SK-N-SH (cell line): ENCODE measurements around the gene SERPINI1. TPM values are rescaled to one million over a fixed set of nuclear protein-coding genes. Genes with fewer than 3 reads are reported as not detected.

Experiments used
- CTCF ChIA-PET: fragments of 300-600, 350-600 bp; formaldehyde crosslinking; extraction: SDS; loops from one replicate; lab custom pipeline; 2021; lab: Yijun Ruan, JAX
- POLR2A ChIA-PET: fragments of 350-600 bp; sonication (Branson Sonifier 250); formaldehyde crosslinking; extraction: SDS; loops from one replicate; lab custom pipeline; 2020; ENCODE audit warnings: antibody characterized with exemption, inconsistent platforms; lab: Yijun Ruan, JAX
- DNase-seq: peaks from one replicate; pipeline ENCODE4 v3.0.0; 2012
- H2AFZ ChIP-seq: fragments of 200-600 bp; sonication (generic); 2 replicates; pipeline ENCODE4 v1.8.1; 2016; ENCODE audit warnings: antibody characterized with exemption, mild to moderate bottlenecking, low read depth
- H3F3A ChIP-seq: fragments of 200-600 bp; sonication (generic); replicated peaks from 2 replicates; pipeline ENCODE3; 2016; ENCODE audit warnings: antibody characterized with exemption, mild to moderate bottlenecking; ENCODE audit not compliant: insufficient read depth
- H3K27ac ChIP-seq, 2 experiments: fragments of 200-500 bp in 1 of 2; fragments of 200-600 bp in 1 of 2; sonication (Bioruptor generic) in 1 of 2; sonication (generic), shearing (Covaris generic) in 1 of 2; 2 replicates each; pipeline versions ENCODE4 v1.5.1 to v1.6.1; 2014 to 2016; ENCODE audit warnings: low read depth in 2 of 2, inconsistent platforms in 1 of 2, low read length in 1 of 2, mild to moderate bottlenecking in 1 of 2, mixed read lengths in 1 of 2
- H3K27me3 ChIP-seq: fragments of 200-600 bp; sonication (generic), shearing (Covaris generic); 2 replicates; pipeline ENCODE4 v1.6.1; 2016; ENCODE audit warnings: mixed run types; ENCODE audit not compliant: insufficient read depth
- H3K36me3 ChIP-seq, 2 experiments: fragments of 200-500 bp in 1 of 2; fragments of 200-600 bp in 1 of 2; sonication (Bioruptor generic) in 1 of 2; sonication (generic) in 1 of 2; replicated peaks in 1 of 2; 2 replicates each; pipeline versions ENCODE3 to v1.5.1; 2014 to 2016; ENCODE audit warnings: low read length in 1 of 2, mild to moderate bottlenecking in 1 of 2; ENCODE audit not compliant: insufficient read depth in 2 of 2, control insufficient read depth in 1 of 2
- H3K4me1 ChIP-seq, 2 experiments: fragments of 200-500 bp in 1 of 2; fragments of 200-600 bp in 1 of 2; sonication (Bioruptor generic) in 1 of 2; sonication (generic), shearing (Covaris generic) in 1 of 2; 2 replicates each; pipeline versions ENCODE4 v1.5.1 to v1.6.1; 2014 to 2016; ENCODE audit warnings: low read depth in 1 of 2, low read length in 1 of 2, mixed run types in 1 of 2; ENCODE audit not compliant: insufficient read depth in 2 of 2, control insufficient read depth in 1 of 2
- H3K4me2 ChIP-seq: fragments of 200-600 bp; sonication (generic), shearing (Covaris generic); 2 replicates; pipeline ENCODE4 v1.6.1; 2017; ENCODE audit warnings: mixed run types
- H3K4me3 ChIP-seq, 2 experiments: fragments of 200-500 bp in 1 of 2; fragments of 200-600 bp in 1 of 2; sonication (Bioruptor generic) in 1 of 2; sonication (generic), shearing (Covaris generic) in 1 of 2; 2 replicates each; pipeline versions ENCODE4 v1.5.1 to v1.8.1; 2014 to 2016; ENCODE audit warnings: low read depth in 2 of 2, inconsistent platforms in 1 of 2, low read length in 1 of 2, mild to moderate bottlenecking in 1 of 2, mixed read lengths in 1 of 2, moderate library complexity in 1 of 2
- H3K79me2 ChIP-seq: fragments of 200-600 bp; sonication (generic); 2 replicates; pipeline ENCODE4 v1.8.1; 2017; ENCODE audit warnings: mild to moderate bottlenecking; ENCODE audit not compliant: insufficient read depth
- H3K9ac ChIP-seq: fragments of 200-600 bp; sonication (generic); 2 replicates; pipeline ENCODE4 v1.6.1; 2017; ENCODE audit warnings: mixed run types
- H3K9me2 ChIP-seq: fragments of 200-600 bp; sonication (generic); 2 replicates; pipeline ENCODE4 v1.6.1; 2017; ENCODE audit warnings: mixed run types
- H3K9me3 ChIP-seq: fragments of 200-600 bp; sonication (generic); 2 replicates; pipeline ENCODE4 v1.6.1; 2017; ENCODE audit warnings: mixed run types, mild to moderate bottlenecking, moderate library complexity
- H4K20me1 ChIP-seq: fragments of 200-600 bp; sonication (generic); 2 replicates; pipeline ENCODE4 v1.6.1; 2017; ENCODE audit warnings: mild to moderate bottlenecking, mixed run types; ENCODE audit not compliant: insufficient read depth
- ELF1 ChIP-seq: IDR thresholded peaks from 2 replicates; pipeline ENCODE4 v1.4.0; 2012
- EP300 ChIP-seq, 2 experiments: IDR thresholded peaks; 2 replicates each; pipeline versions ENCODE4 v1.4.0 to v1.6.1; 2012; ENCODE audit warnings: borderline replicate concordance in 1 of 2, low read depth in 1 of 2, low read length in 1 of 2
- EZH2phosphoT487 ChIP-seq: fragments of 200-600 bp; sonication (generic); IDR thresholded peaks from 2 replicates; pipeline ENCODE4 v1.6.1; 2017; ENCODE audit warnings: low read depth, mixed run types, mild to moderate bottlenecking, antibody characterized with exemption, moderate library complexity, borderline replicate concordance
- FOXJ3 ChIP-seq: sonication (generic); formaldehyde crosslinking; IDR thresholded peaks from 2 replicates; pipeline ENCODE4 v1.5.1; 2020; ENCODE audit warnings: mild to moderate bottlenecking, missing genetic modification reagents
- FOXM1 ChIP-seq: IDR thresholded peaks from 2 replicates; pipeline ENCODE4 v1.4.0; 2012; ENCODE audit warnings: low read depth, mild to moderate bottlenecking
- JUND ChIP-seq: IDR thresholded peaks from 2 replicates; pipeline ENCODE4 v1.4.0; 2012
- MEF2A ChIP-seq: IDR thresholded peaks from 2 replicates; pipeline ENCODE4 v1.4.0; 2012; ENCODE audit warnings: low read depth, borderline replicate concordance
- MXI1 ChIP-seq: IDR thresholded peaks from 2 replicates; pipeline ENCODE4 v1.6.1; 2012; ENCODE audit warnings: mild to moderate bottlenecking, low read depth, low read length, improper control_type of control experiment
- POLR2AphosphoS5 ChIP-seq: IDR thresholded peaks from 2 replicates; pipeline ENCODE4 v1.6.1; 2012; ENCODE audit warnings: low read depth, low read length
- SIN3A ChIP-seq: IDR thresholded peaks from 2 replicates; pipeline ENCODE4 v1.6.1; 2012; ENCODE audit warnings: low read depth, mild to moderate bottlenecking, low read length, moderate library complexity, borderline replicate concordance
- TAF1 ChIP-seq: IDR thresholded peaks from 2 replicates; pipeline ENCODE4 v1.6.1; 2012; ENCODE audit warnings: low read depth, mild to moderate bottlenecking, low read length, moderate library complexity, borderline replicate concordance
- WGBS: methylation state at CpG from one replicate; pipeline ENCODE4 v1.1.6; 2017; ENCODE audit warnings: low lambda C conversion rate; 5-methylcytosine and 5-hydroxymethylcytosine counted together
- polyA plus RNA-seq, 3 experiments: library from polyadenylated mRNA; depleted of rRNA; stranded (reverse); fragments of >200 nt; gene quantifications; 2 replicates each; pipeline ENCODE4 v1.2.3, GENCODE V29; 2012
- TF ChIP-seq, protein P1 (sequence below): IDR thresholded peaks from 2 replicates; pipeline ENCODE4 v1.4.0; 2012; ENCODE audit warnings: low read depth
- TF ChIP-seq, protein P2 (sequence below): fragments of 150-350 bp; IDR thresholded peaks from 2 replicates; pipeline ENCODE4 v1.6.1; 2016; ENCODE audit warnings: mild to moderate bottlenecking, low read depth, low read length
- TF ChIP-seq, protein P3 (sequence below): IDR thresholded peaks from 2 replicates; pipeline ENCODE4 v1.4.0; 2012; ENCODE audit warnings: low read depth, borderline replicate concordance
- TF ChIP-seq, protein P4 (sequence below): fragments of 200-600 bp; sonication (generic); IDR thresholded peaks from 2 replicates; pipeline ENCODE4 v1.6.1; 2017; ENCODE audit warnings: antibody characterized with exemption, mild to moderate bottlenecking, moderate library complexity

Gene SERPINI1
- polyA plus RNA-seq, 1 of the 3 experiments (the other 2 are of a cell fraction): 1.9 TPM

DNA sequence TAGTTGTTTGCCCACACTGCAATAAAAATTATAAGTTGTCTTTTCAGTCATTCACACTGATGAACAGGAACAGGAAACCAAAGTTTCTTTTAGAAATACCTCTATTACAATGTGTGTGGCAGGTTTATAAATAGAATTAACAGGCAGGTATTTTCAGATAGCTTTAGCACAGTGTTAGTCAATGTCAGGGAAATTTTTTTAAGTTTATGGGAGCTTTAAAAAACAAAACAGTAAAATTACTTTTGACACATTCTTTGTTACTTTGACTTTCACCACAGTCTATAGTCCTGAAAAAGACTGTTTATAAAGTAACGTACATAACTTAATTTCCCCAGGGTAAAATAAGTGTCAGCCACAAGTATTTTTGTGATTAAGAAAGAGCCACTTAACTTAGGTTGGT is 38.1 kb downstream of the SERPINI1 start:
- no peak overlapping the region for H3K27ac ChIP-seq

DNA sequence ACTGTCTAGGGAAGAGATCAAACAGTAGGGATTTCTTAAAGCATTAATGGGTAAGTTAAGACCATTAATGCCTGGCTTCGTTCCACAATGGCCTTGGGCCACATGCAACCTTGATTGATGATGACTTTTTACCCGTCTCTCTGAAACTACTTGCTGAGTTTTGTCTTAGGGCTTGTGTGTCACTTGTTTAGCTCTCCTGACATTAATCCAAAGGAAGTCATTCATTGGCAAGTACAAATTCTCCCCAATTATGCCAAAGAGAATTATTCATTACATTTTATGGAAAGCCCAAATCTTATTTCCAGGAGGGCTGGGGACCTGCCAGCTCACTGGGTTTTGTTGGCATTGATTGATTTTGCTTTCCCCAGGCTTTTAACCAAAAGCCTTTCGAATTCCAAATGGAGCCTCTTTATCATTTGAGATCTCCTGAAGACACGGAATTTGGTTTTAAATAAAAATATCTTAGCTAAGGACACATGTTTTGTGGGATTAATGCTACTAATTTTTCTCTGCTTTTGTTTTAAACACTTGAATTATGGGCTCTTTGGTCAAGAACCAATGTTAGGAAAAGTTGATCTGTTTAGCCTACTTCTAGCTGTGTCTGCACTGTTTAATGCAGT is 40.7 kb downstream of the SERPINI1 start:
- no peak overlapping the region for H3K4me2 ChIP-seq
- H3K36me3 ChIP-seq: no peaks in the 10 kb centered on the region
- no peak overlapping the region for H3K27ac ChIP-seq
- POLR2A ChIA-PET: no interaction called here
- no peaks in the 10 kb centered on the region for H3K9me2 ChIP-seq
- H3K9ac ChIP-seq: no peak overlapping the region
- H3K9me3 ChIP-seq: no peaks in the 10 kb centered on the region
- H2AFZ ChIP-seq: no peak overlapping the region
- TF ChIP-seq, protein P1, sequence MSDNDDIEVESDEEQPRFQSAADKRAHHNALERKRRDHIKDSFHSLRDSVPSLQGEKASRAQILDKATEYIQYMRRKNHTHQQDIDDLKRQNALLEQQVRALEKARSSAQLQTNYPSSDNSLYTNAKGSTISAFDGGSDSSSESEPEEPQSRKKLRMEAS: no peak
- TF ChIP-seq ELF1 (no peak), SIN3A (no peak), MXI1 (no peak), TAF1 (no peak), EP300 (IDR thresholded peaks at IDR 0.05; ENCODE audit: borderline replicate concordance in 1 of 2, low read depth in 1 of 2, low read length in 1 of 2) (no peak), MEF2A (no peak), FOXM1 (no peak), FOXJ3 (CRISPR knock-in tag) (no peak), JUND (no peak), POLR2AphosphoS5 (no peak), EZH2phosphoT487 (no peak)
- TF ChIP-seq, protein P2, sequence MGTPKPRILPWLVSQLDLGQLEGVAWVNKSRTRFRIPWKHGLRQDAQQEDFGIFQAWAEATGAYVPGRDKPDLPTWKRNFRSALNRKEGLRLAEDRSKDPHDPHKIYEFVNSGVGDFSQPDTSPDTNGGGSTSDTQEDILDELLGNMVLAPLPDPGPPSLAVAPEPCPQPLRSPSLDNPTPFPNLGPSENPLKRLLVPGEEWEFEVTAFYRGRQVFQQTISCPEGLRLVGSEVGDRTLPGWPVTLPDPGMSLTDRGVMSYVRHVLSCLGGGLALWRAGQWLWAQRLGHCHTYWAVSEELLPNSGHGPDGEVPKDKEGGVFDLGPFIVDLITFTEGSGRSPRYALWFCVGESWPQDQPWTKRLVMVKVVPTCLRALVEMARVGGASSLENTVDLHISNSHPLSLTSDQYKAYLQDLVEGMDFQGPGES: no peak
- TF ChIP-seq, protein P3, sequence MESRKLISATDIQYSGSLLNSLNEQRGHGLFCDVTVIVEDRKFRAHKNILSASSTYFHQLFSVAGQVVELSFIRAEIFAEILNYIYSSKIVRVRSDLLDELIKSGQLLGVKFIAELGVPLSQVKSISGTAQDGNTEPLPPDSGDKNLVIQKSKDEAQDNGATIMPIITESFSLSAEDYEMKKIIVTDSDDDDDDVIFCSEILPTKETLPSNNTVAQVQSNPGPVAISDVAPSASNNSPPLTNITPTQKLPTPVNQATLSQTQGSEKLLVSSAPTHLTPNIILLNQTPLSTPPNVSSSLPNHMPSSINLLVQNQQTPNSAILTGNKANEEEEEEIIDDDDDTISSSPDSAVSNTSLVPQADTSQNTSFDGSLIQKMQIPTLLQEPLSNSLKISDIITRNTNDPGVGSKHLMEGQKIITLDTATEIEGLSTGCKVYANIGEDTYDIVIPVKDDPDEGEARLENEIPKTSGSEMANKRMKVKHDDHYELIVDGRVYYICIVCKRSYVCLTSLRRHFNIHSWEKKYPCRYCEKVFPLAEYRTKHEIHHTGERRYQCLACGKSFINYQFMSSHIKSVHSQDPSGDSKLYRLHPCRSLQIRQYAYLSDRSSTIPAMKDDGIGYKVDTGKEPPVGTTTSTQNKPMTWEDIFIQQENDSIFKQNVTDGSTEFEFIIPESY: no peak
- TF ChIP-seq, protein P4, sequence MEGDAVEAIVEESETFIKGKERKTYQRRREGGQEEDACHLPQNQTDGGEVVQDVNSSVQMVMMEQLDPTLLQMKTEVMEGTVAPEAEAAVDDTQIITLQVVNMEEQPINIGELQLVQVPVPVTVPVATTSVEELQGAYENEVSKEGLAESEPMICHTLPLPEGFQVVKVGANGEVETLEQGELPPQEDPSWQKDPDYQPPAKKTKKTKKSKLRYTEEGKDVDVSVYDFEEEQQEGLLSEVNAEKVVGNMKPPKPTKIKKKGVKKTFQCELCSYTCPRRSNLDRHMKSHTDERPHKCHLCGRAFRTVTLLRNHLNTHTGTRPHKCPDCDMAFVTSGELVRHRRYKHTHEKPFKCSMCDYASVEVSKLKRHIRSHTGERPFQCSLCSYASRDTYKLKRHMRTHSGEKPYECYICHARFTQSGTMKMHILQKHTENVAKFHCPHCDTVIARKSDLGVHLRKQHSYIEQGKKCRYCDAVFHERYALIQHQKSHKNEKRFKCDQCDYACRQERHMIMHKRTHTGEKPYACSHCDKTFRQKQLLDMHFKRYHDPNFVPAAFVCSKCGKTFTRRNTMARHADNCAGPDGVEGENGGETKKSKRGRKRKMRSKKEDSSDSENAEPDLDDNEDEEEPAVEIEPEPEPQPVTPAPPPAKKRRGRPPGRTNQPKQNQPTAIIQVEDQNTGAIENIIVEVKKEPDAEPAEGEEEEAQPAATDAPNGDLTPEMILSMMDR: no peak
- no peaks in the 10 kb centered on the region for H4K20me1 ChIP-seq
- 7% methylated on average over 4 of the region's 4 CpGs for WGBS
- no peak overlapping the region for H3K4me3 ChIP-seq
- no peak for DNase-seq
- no peaks in the 10 kb centered on the region for H3K79me2 ChIP-seq
- no peaks in the 10 kb centered on the region for H3K27me3 ChIP-seq
- H3F3A ChIP-seq: no peaks in the 10 kb centered on the region
- CTCF ChIA-PET: no interaction called here
- no peaks in the 10 kb centered on the region; a peak in 1 of 4 replicates for H3K4me1 ChIP-seq

More for the DNA sequence above, 38.1 kb downstream of the SERPINI1 start:
- WGBS: 38% methylated on average over 1 of the region's 1 CpG
- POLR2A ChIA-PET: no interaction called here
- TF ChIP-seq, protein P3: no peak
- TF ChIP-seq POLR2AphosphoS5 (no peak), MXI1 (no peak)
- Histone ChIP-seq H3K79me2 (no peaks in the 10 kb centered on the region), H3K36me3 (no peaks in the 10 kb centered on the region), H3K4me1 (no peaks in the 10 kb centered on the region), H3K4me3 (no peak overlapping the region), H3K4me2 (no peak overlapping the region), H3F3A (no peaks in the 10 kb centered on the region), H2AFZ (no peak overlapping the region), H3K27me3 (no peaks in the 10 kb centered on the region), H4K20me1 (no peaks in the 10 kb centered on the region), H3K9me3 (no peaks in the 10 kb centered on the region), H3K9ac (no peak overlapping the region), H3K9me2 (no peaks in the 10 kb centered on the region)
- CTCF ChIA-PET: no interaction called here
- DNase-seq: no peak
